ENCODE results near the gene KIF25. TPM values are rescaled to one million over a fixed set of nuclear protein-coding genes. Genes with fewer than 3 reads are reported as not detected.
"Not testable (repeated sequence)": the region's sequence is repeated elsewhere in the genome, so short reads cannot be mapped to it uniquely, and the experiment has no call there.

Gene KIF25
- total and polyA plus RNA-seq, 4 experiments from 2014 or later: not detected

GRCh38 chr6:167996424-167997199 lies 859 bp upstream of the KIF25 start:
- no peaks in the 10 kb centered on the region for H3K36me3 ChIP-seq (ENCODE audit: insufficient read depth, low read length)
- Mint-ChIP-seq H3K9me3 (peaks cover 0 to 3% (median 0%) of the 10 kb centered on the region in 8 donors), H3K36me3 (no peaks in the 10 kb centered on the region), H3K4me3 (no peak overlapping the region), H3K27ac (no peak overlapping the region), H3K27me3 (peaks cover 11 to 15% of the 10 kb centered on the region in 2 donors), H3K4me1 (no peaks in the 10 kb centered on the region)
- no peaks in the 10 kb centered on the region for H3K27me3 ChIP-seq (ENCODE audit: insufficient read depth, low read length)
- intact Hi-C loops (cut with micrococcal nuclease): no loop called here
- H3K4me1 ChIP-seq (ENCODE audit: insufficient read depth, low read length): no peaks in the 10 kb centered on the region
- DNase-seq: no peak
- H3K27ac ChIP-seq (ENCODE audit: low read depth, low read length): no peak overlapping the region
- no peak overlapping the region for H3K4me3 ChIP-seq (ENCODE audit: low read length in 2 of 2)
- POLR2A ChIA-PET (ENCODE audit: partially characterized antibody): no interaction called here
- H3K9me3 ChIP-seq (ENCODE audit: control insufficient read depth in 1 of 2, low read length in 2 of 2): no peaks in the 10 kb centered on the region
- CTCF ChIA-PET (ENCODE audit: partially characterized antibody): no interaction called here

- H3K27me3 Mint-ChIP-seq: peaks cover 9 to 15% of the 10 kb centered on the region in 2 donors
- H3K27ac Mint-ChIP-seq: no peak overlapping the region
- no peak for DNase-seq
- no peaks in the 10 kb centered on the region for H3K4me1 Mint-ChIP-seq
- H3K9me3 Mint-ChIP-seq: peaks cover 0 to 3% (median 0%) of the 10 kb centered on the region in 8 donors
- no peak overlapping the region for H3K27ac ChIP-seq (ENCODE audit: low read depth, low read length)
- no peaks in the 10 kb centered on the region for H3K36me3 Mint-ChIP-seq
- no peaks in the 10 kb centered on the region for H3K27me3 ChIP-seq (ENCODE audit: insufficient read depth, low read length)
- no peaks in the 10 kb centered on the region for H3K36me3 ChIP-seq (ENCODE audit: insufficient read depth, low read length)
- H3K4me3 Mint-ChIP-seq: no peak overlapping the region
- H3K4me3 ChIP-seq (ENCODE audit: low read length in 2 of 2): no peak overlapping the region
- no peaks in the 10 kb centered on the region for H3K4me1 ChIP-seq (ENCODE audit: insufficient read depth, low read length)
- ChIA-PET CTCF (ENCODE audit: partially characterized antibody) (no interaction called here), POLR2A (ENCODE audit: partially characterized antibody) (no interaction called here)
- H3K9me3 ChIP-seq (ENCODE audit: control insufficient read depth in 1 of 2, low read length in 2 of 2): no peaks in the 10 kb centered on the region
- intact Hi-C loops (cut with micrococcal nuclease): no loop called here
These were observed 744 bp downstream of the KIF25 start for GRCh38 chr6:167998215-167998614.

- Mint-ChIP-seq H3K9me3 (peaks cover 0 to 2% (median 0%) of the 10 kb centered on the region in 8 donors), H3K27ac (no peak overlapping the region), H3K27me3 (peaks cover 5 to 11% of the 10 kb centered on the region in 2 donors), H3K36me3 (no peaks in the 10 kb centered on the region), H3K4me3 (no peak overlapping the region), H3K4me1 (no peaks in the 10 kb centered on the region)
- no peaks in the 10 kb centered on the region for H3K9me3 ChIP-seq (ENCODE audit: control insufficient read depth in 1 of 2, low read length in 2 of 2)
- no peaks in the 10 kb centered on the region for H3K4me1 ChIP-seq (ENCODE audit: insufficient read depth, low read length)
- H3K27me3 ChIP-seq (ENCODE audit: insufficient read depth, low read length): no peaks in the 10 kb centered on the region
- intact Hi-C loops (cut with micrococcal nuclease): no loop called here
- ChIA-PET CTCF (ENCODE audit: partially characterized antibody) (no interaction called here), POLR2A (ENCODE audit: partially characterized antibody) (no interaction called here)
- H3K36me3 ChIP-seq (ENCODE audit: insufficient read depth, low read length): no peaks in the 10 kb centered on the region
- no peak overlapping the region for H3K4me3 ChIP-seq (ENCODE audit: low read length in 2 of 2)
- H3K27ac ChIP-seq (ENCODE audit: low read depth, low read length): no peak overlapping the region
- no peak for DNase-seq
These were observed 2.9 kb downstream of the KIF25 start for GRCh38 chr6:168000198-168001028.

- POLR2A ChIA-PET (ENCODE audit: partially characterized antibody): no interaction called here
- intact Hi-C loops (cut with micrococcal nuclease): no loop called here
- H3K4me3 Mint-ChIP-seq: no peak overlapping the region
These were observed 3.5 kb downstream of the KIF25 start for GRCh38 chr6:168001029-168001332.

GRCh38 chr6:168001514-168001913 lies 4.0 kb downstream of the KIF25 start:
- H3K27ac ChIP-seq (ENCODE audit: low read depth, low read length); POLR2A ChIA-PET (ENCODE audit: partially characterized antibody); H3K9me3 Mint-ChIP-seq; H3K9me3 ChIP-seq (ENCODE audit: control insufficient read depth in 1 of 2, low read length in 2 of 2); intact Hi-C loops (cut with micrococcal nuclease); H3K4me1 ChIP-seq (ENCODE audit: insufficient read depth, low read length); H3K4me3 Mint-ChIP-seq; H3K4me3 ChIP-seq (ENCODE audit: low read length in 2 of 2); H3K36me3 ChIP-seq (ENCODE audit: insufficient read depth, low read length); CTCF ChIA-PET (ENCODE audit: partially characterized antibody); H3K27me3 ChIP-seq (ENCODE audit: insufficient read depth, low read length); H3K36me3 Mint-ChIP-seq; H3K27ac Mint-ChIP-seq; DNase-seq; H3K4me1 Mint-ChIP-seq: not testable (repeated sequence)
- H3K27me3 Mint-ChIP-seq: peaks cover 5 to 11% of the 10 kb centered on the region in 2 donors

More at GRCh38 chr6:168001029-168001332, 3.5 kb downstream of the KIF25 start:
- no peak overlapping the region for H3K4me3 ChIP-seq (ENCODE audit: low read length in 2 of 2)
- Mint-ChIP-seq H3K27ac (no peak overlapping the region), H3K36me3 (no peaks in the 10 kb centered on the region), H3K4me1 (no peaks in the 10 kb centered on the region), H3K9me3 (peaks cover 0 to 2% (median 0%) of the 10 kb centered on the region in 8 donors), H3K27me3 (peaks cover 5 to 11% of the 10 kb centered on the region in 2 donors)
- no peaks in the 10 kb centered on the region for H3K9me3 ChIP-seq (ENCODE audit: control insufficient read depth in 1 of 2, low read length in 2 of 2)
- H3K36me3 ChIP-seq (ENCODE audit: insufficient read depth, low read length): no peaks in the 10 kb centered on the region
- H3K27ac ChIP-seq (ENCODE audit: low read depth, low read length): no peak overlapping the region
- CTCF ChIA-PET (ENCODE audit: partially characterized antibody): no interaction called here
- no peaks in the 10 kb centered on the region for H3K27me3 ChIP-seq (ENCODE audit: insufficient read depth, low read length)
- H3K4me1 ChIP-seq (ENCODE audit: insufficient read depth, low read length): no peaks in the 10 kb centered on the region
- no peak for DNase-seq

- CTCF ChIA-PET (ENCODE audit: partially characterized antibody): no interaction called here
- H3K4me1 Mint-ChIP-seq: no peaks in the 10 kb centered on the region
- peak overlapping the region in 1 of 7 donors; percentile 8 for H3K27ac Mint-ChIP-seq
- H3K36me3 Mint-ChIP-seq: no peaks in the 10 kb centered on the region
- Histone ChIP-seq H3K4me1 (ENCODE audit: insufficient read depth, low read length) (no peaks in the 10 kb centered on the region), H3K4me3 (ENCODE audit: low read length in 2 of 2) (no peak overlapping the region), H3K27ac (ENCODE audit: low read depth, low read length) (no peak overlapping the region), H3K36me3 (ENCODE audit: insufficient read depth, low read length) (no peaks in the 10 kb centered on the region), H3K27me3 (ENCODE audit: insufficient read depth, low read length) (no peaks in the 10 kb centered on the region), H3K9me3 (ENCODE audit: control insufficient read depth in 1 of 2, low read length in 2 of 2) (no peaks in the 10 kb centered on the region)
- intact Hi-C loops (cut with micrococcal nuclease): no loop called here
- DNase-seq: no peak
- H3K4me3 Mint-ChIP-seq: no peak overlapping the region
- H3K27me3 Mint-ChIP-seq: peaks cover under 1 to 7% of the 10 kb centered on the region in 2 donors
- H3K9me3 Mint-ChIP-seq: peaks cover 0 to 2% (median 0%) of the 10 kb centered on the region in 8 donors
- POLR2A ChIA-PET (ENCODE audit: partially characterized antibody): no interaction called here
These were observed 5.3 kb downstream of the KIF25 start for GRCh38 chr6:168002804-168003203.

GRCh38 chr6:168004023-168004422 lies 6.6 kb downstream of the KIF25 start:
- Histone ChIP-seq H3K27me3 (ENCODE audit: insufficient read depth, low read length) (no peaks in the 10 kb centered on the region), H3K4me1 (ENCODE audit: insufficient read depth, low read length) (no peaks in the 10 kb centered on the region), H3K27ac (ENCODE audit: low read depth, low read length) (no peak overlapping the region), H3K36me3 (ENCODE audit: insufficient read depth, low read length) (no peaks in the 10 kb centered on the region), H3K9me3 (ENCODE audit: control insufficient read depth in 1 of 2, low read length in 2 of 2) (no peaks in the 10 kb centered on the region), H3K4me3 (ENCODE audit: low read length in 2 of 2) (no peak overlapping the region)
- H3K9me3 Mint-ChIP-seq: peaks cover 0 to 9% (median 3%) of the 10 kb centered on the region in 8 donors
- no peak overlapping the region for H3K27ac Mint-ChIP-seq
- H3K27me3 Mint-ChIP-seq: no peaks in the 10 kb centered on the region
- no peaks in the 10 kb centered on the region for H3K4me1 Mint-ChIP-seq
- no peaks in the 10 kb centered on the region for H3K36me3 Mint-ChIP-seq
- CTCF ChIA-PET (ENCODE audit: partially characterized antibody): no interaction called here
- intact Hi-C loops (cut with micrococcal nuclease): no loop called here
- no peak overlapping the region for H3K4me3 Mint-ChIP-seq
- no peak for DNase-seq
- POLR2A ChIA-PET (ENCODE audit: partially characterized antibody): no interaction called here
